PFSK-1 (cell line): ENCODE measurements around the gene FMNL1.

Experiments
- POLR2AphosphoS5 ChIP-seq: IDR thresholded peaks from 2 replicates; pipeline ENCODE4 v1.6.1; 2012; ENCODE audit warnings: low read depth, mild to moderate bottlenecking, control low read depth, low read length, moderate library complexity
- REST ChIP-seq, 2 experiments: IDR thresholded peaks; 2 replicates each; pipeline versions ENCODE4 v1.6.1 to v1.8.0; 2011 to 2012; ENCODE audit warnings: low read depth in 2 of 2, low read length in 2 of 2, control low read depth in 1 of 2, inconsistent platforms in 1 of 2, mild to moderate bottlenecking in 1 of 2, moderate library complexity in 1 of 2; ENCODE audit not compliant: insufficient read depth in 1 of 2
- SIN3A ChIP-seq: IDR thresholded peaks from 2 replicates; pipeline ENCODE4 v1.6.1; 2012; ENCODE audit warnings: mild to moderate bottlenecking, low read length, moderate library complexity, borderline replicate concordance; ENCODE audit not compliant: insufficient read depth
- TAF1 ChIP-seq: IDR thresholded peaks from 2 replicates; pipeline ENCODE4 v1.6.1; 2012; ENCODE audit warnings: low read length, control low read depth, borderline replicate concordance; ENCODE audit not compliant: insufficient read depth

- TF ChIP-seq POLR2AphosphoS5 (no peak), REST (IDR thresholded peaks at IDR 0.05; ENCODE audit: insufficient read depth in 1 of 2, low read depth in 2 of 2, low read length in 2 of 2) (no peak), SIN3A (no peak), TAF1 (no peak)
These were observed 48.2 kb downstream of the FMNL1 start for GRCh38 chr17:45269912-45270311.
